NCI-H446 treated with DMSO at 0.1 percent for 48 hours (cell line): Measurements from ENCODE around the gene SCAMP2.

ENCODE experiments used
- DNase-seq: peaks from one replicate; lab custom pipeline; 2025; lab: John Stamatoyannopoulos, UW

The SCAMP2 gene

DNA sequence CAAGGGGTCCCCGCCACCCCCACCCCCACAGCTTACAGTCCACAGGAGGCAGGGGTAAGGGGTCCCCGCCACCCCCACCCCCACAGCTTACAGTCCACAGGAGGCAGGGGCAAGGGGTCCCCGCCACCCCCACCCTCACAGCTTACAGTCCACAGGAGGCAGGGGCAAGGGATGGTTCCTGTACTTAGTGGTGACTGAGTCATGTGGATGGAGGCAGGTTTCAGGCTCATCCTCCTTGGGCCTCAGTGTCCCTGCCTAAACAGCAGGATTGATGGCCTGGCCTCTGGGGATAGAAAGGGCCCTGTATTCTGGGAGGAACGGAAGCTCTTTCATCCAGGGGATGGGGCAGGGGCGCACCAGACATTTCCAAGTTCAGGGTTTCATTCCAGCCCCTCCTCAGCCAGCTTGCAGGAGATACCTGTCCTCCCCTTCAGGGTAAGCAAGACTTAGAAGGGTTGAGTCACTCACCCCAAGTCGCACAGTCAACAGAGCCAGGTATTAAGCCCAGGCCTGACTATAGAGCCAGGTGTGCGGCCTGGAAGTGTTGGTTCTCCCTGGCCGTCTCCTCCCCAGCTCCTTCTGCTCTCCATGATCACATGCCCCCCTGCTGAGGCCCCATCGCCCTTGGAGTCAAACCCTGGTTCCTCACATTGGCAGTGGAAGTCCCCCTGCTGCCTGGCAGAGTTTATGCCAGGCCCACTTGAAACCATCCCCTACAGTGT, 78.8 kb downstream of the SCAMP2 start:
- no peak for DNase-seq
